ENCODE data around the gene KIF13A. TPM values are rescaled to one million over a fixed set of nuclear protein-coding genes. Genes with fewer than 3 reads are reported as not detected.

KIF13A gene
- total and polyA plus RNA-seq, 9 of the 15 experiments (the other 6 are each of a cell fraction or from before 2014, with no cell fraction given) = 3.6 to 44.3 (median 29.7) TPM

DNA sequence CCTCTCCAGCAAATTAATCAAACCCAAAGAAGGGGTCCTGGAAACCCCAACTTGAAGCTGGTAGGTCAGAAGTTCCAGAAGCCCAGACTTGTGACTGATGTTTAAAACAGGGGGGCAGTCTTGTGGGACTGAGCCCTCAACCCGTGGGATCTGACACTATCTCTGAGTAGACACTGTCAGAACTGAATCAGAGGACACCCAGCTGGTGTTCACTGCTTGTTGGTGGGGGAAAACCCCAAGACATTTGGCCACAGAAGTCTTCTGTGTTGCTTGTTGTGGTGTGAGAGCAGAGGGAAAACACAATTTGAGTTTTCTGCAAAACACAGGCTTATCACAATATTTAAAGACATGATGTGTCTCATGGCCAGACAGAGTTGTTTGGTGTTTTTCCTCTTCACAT is 29.9 kb downstream of the KIF13A start (continued):
- TF ChIP-seq ARID1B (IDR thresholded peaks at IDR 0.05) (0 out of 2 replicates have a peak, but pooled peaks have one; percentile 11), ZNF707 (CRISPR knock-in tag; conservative IDR thresholded peaks at IDR 0.05) (no peak)

DNA sequence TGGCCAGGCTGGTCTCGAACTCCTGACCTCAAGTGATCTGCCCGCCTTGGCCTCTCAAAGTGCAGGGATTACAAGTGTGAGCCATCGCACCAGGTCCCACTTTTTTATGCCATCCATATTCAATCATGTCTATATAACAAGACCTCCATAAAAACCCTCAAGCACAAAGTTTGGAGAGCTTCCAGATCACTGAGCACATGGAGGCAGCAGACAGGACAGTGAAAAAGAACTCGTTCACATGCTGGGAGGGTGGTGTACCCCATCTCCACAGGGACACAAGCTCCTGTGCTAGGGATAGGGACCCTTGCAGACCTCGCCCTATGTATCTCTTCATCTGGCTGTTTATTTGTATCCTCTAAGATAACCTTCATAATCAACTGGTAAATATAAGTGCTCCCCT is 30.3 kb downstream of the KIF13A start:
- TF ChIP-seq, protein P1, sequence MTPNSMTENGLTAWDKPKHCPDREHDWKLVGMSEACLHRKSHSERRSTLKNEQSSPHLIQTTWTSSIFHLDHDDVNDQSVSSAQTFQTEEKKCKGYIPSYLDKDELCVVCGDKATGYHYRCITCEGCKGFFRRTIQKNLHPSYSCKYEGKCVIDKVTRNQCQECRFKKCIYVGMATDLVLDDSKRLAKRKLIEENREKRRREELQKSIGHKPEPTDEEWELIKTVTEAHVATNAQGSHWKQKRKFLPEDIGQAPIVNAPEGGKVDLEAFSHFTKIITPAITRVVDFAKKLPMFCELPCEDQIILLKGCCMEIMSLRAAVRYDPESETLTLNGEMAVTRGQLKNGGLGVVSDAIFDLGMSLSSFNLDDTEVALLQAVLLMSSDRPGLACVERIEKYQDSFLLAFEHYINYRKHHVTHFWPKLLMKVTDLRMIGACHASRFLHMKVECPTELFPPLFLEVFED (CRISPR knock-in tag; conservative IDR thresholded peaks at IDR 0.05) = no peak
- TF ChIP-seq ATF1 (CRISPR knock-in tag; IDR thresholded peaks at IDR 0.05) (no peak), ATF1 (tag; IDR thresholded peaks at IDR 0.05) (no peak), ZNF121 (CRISPR knock-in tag; conservative IDR thresholded peaks at IDR 0.05) (no peak), DACH1 (IDR thresholded peaks at IDR 0.05; ENCODE audit: partially characterized antibody) (no peak), FOS (IDR thresholded peaks at IDR 0.05; ENCODE audit: extremely low read depth, insufficient read length) (no peak), NFIC (IDR thresholded peaks at IDR 0.05) (0 out of 2 replicates have a peak, but pooled peaks have one; percentile 24)
- TF ChIP-seq, protein P2, sequence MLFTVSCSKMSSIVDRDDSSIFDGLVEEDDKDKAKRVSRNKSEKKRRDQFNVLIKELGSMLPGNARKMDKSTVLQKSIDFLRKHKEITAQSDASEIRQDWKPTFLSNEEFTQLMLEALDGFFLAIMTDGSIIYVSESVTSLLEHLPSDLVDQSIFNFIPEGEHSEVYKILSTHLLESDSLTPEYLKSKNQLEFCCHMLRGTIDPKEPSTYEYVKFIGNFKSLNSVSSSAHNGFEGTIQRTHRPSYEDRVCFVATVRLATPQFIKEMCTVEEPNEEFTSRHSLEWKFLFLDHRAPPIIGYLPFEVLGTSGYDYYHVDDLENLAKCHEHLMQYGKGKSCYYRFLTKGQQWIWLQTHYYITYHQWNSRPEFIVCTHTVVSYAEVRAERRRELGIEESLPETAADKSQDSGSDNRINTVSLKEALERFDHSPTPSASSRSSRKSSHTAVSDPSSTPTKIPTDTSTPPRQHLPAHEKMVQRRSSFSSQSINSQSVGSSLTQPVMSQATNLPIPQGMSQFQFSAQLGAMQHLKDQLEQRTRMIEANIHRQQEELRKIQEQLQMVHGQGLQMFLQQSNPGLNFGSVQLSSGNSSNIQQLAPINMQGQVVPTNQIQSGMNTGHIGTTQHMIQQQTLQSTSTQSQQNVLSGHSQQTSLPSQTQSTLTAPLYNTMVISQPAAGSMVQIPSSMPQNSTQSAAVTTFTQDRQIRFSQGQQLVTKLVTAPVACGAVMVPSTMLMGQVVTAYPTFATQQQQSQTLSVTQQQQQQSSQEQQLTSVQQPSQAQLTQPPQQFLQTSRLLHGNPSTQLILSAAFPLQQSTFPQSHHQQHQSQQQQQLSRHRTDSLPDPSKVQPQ (CRISPR knock-in tag; IDR thresholded peaks at IDR 0.05; ENCODE audit: borderline replicate concordance) = no peak
- peaks cover 82% of the 10 kb centered on the region for H3K79me2 ChIP-seq (ENCODE audit: control insufficient read depth, insufficient read depth, low read length)
- H3K27me3 ChIP-seq (ENCODE audit: control insufficient read depth in 2 of 2, insufficient read depth in 2 of 2, low read length in 2 of 2) = no peaks in the 10 kb centered on the region
- ATAC-seq (peak; percentile 31), FAIRE-seq (no peak), DNase-seq (ENCODE audit: extremely low read depth in 1 of 4, low spot score in 3 of 4) (no peak)
- H3K9me1 ChIP-seq (ENCODE audit: control insufficient read depth, insufficient read depth, low read length) = no peaks in the 10 kb centered on the region
- peaks cover 12 to 29% of the 10 kb centered on the region in 2 experiments for H3K4me1 ChIP-seq (replicated peaks in 1 of 2; ENCODE audit: control insufficient read depth in 2 of 2, insufficient read depth in 2 of 2, low read length in 2 of 2)
- H2AFZ ChIP-seq (ENCODE audit: low read depth, low read length) = no peak overlapping the region
- ChIA-PET CTCF (ENCODE audit: low intra/inter-chr PET ratio) (no interaction called here), POLR2A (interaction anchor here (0.6 to 1.9 kb wide), 5 partner anchors 9 to 22 kb away, joined by 3 to 12 read pairs (median 5); no protein-coding TSS in a partner anchor)
- 66% methylated on average over 5 of the region's 5 CpGs for WGBS (ENCODE audit: insufficient coverage, low coverage, missing lambda C conversion rate)
- H3K4me2 ChIP-seq (ENCODE audit: insufficient read depth, low read length) = no peak overlapping the region
- no peaks in the 10 kb centered on the region for H3K9me3 ChIP-seq (replicated peaks; ENCODE audit: control insufficient read depth, insufficient read depth, low read depth, low read length)
- no TSS peak for BruUV-seq (replicated peaks)
- peak overlapping the region in 1 of 2 experiments; percentile 70; a peak in 1 of 4 replicates for H3K9ac ChIP-seq (ENCODE audit: insufficient read depth in 1 of 2, low read depth in 2 of 2, low read length in 2 of 2)
- in situ Hi-C loops (cut with MboI) = no loop called here
- no peak overlapping the region for H3K27ac ChIP-seq (ENCODE audit: extremely low read depth, low read depth, low read length)
- intact Hi-C loops (cut with micrococcal nuclease) = no loop called here
- H3K4me3 ChIP-seq = no peak overlapping the region
- no peaks in the 10 kb centered on the region for H4K20me1 ChIP-seq (replicated peaks; ENCODE audit: control insufficient read depth, insufficient read depth, low read length)
- H3K36me3 ChIP-seq (ENCODE audit: control insufficient read depth, insufficient read depth, low read length) = peaks cover 4% of the 10 kb centered on the region; the same call in 2 of the 3 replicates
